ENCODE results near the gene C1orf174. TPM values are rescaled to one million over a fixed set of nuclear protein-coding genes. Genes with fewer than 3 reads are reported as not detected.

Gene C1orf174
- total RNA-seq, 1 experiment from 2014 or later: 70.9 TPM

- no peaks in the 10 kb centered on the region for H3K36me3 ChIP-seq (ENCODE audit: low read depth, low read length)
- peaks cover 2% of the 10 kb centered on the region for H3K79me2 ChIP-seq (ENCODE audit: low read length)
- H4K20me1 ChIP-seq (ENCODE audit: low read length): no peaks in the 10 kb centered on the region
- H3K4me2 ChIP-seq (ENCODE audit: low read length): no peak overlapping the region
- no peak overlapping the region for H3K4me3 ChIP-seq (ENCODE audit: low read length)
- TF ChIP-seq CTCF (conservative IDR thresholded peaks at IDR 0.05; ENCODE audit: low read depth, low read length) (no peak), EZH2phosphoT487 (IDR thresholded peaks at IDR 0.05; ENCODE audit: borderline replicate concordance, low read length) (no peak), EZH2 (IDR thresholded peaks at IDR 0.05; ENCODE audit: low read length, unreplicated experiment) (no peak)
- no peaks in the 10 kb centered on the region for H3K9me2 ChIP-seq (replicated peaks; ENCODE audit: low read length)
- no TSS peak for BruUV-seq (replicated peaks)
- H3F3A ChIP-seq (ENCODE audit: low read length, unreplicated experiment): no peaks in the 10 kb centered on the region
- ChIA-PET POLR2A (ENCODE audit: unreplicated experiment) (no interaction called here), CTCF (interaction anchor here (0.7 kb wide), 1 partner anchor 1099 kb away, joined by 5 read pairs; no protein-coding TSS in a partner anchor)
- no peak overlapping the region for H2AFZ ChIP-seq (ENCODE audit: low read length)
- H3K27ac ChIP-seq (ENCODE audit: low read length): no peak overlapping the region
- no peaks in the 10 kb centered on the region for H3K4me1 ChIP-seq (ENCODE audit: insufficient read depth, low read length)
- H3K27me3 ChIP-seq (ENCODE audit: low read length): peaks cover 2% of the 10 kb centered on the region; the same call in 1 of the 2 replicates
- DNase-seq: no peak
- H3K9me3 ChIP-seq (ENCODE audit: low read length): no peaks in the 10 kb centered on the region
- intact Hi-C loops (cut with micrococcal nuclease): loop anchor here (10.0 kb wide), 1 partner anchor 750 kb away; the partner anchor contains the start of gene AJAP1
- no peak overlapping the region for H3K9ac ChIP-seq (ENCODE audit: low read length)
- ATAC-seq: no peak
Observed at GRCh38 chr1:3904843-3905185, 4.7 kb upstream of the C1orf174 start.

GRCh38 chr1:3904006-3904842 is 4.2 kb upstream of the C1orf174 start:
- CTCF ChIA-PET: interaction anchor here (0.7 kb wide), 1 partner anchor 1099 kb away, joined by 5 read pairs; no protein-coding TSS in a partner anchor

More at GRCh38 chr1:3904006-3904842, 4.2 kb upstream of the C1orf174 start:
- no TSS peak for BruUV-seq (replicated peaks)
- POLR2A ChIA-PET (ENCODE audit: unreplicated experiment): no interaction called here
- Histone ChIP-seq H3K4me1 (ENCODE audit: insufficient read depth, low read length) (0 out of 2 replicates have a peak, but pooled peaks cover 1% of the 10 kb centered on the region), H2AFZ (ENCODE audit: low read length) (no peak overlapping the region), H3K27me3 (ENCODE audit: low read length) (no peaks in the 10 kb centered on the region), H3K36me3 (ENCODE audit: low read depth, low read length) (no peaks in the 10 kb centered on the region), H3K9me2 (replicated peaks; ENCODE audit: low read length) (no peaks in the 10 kb centered on the region), H4K20me1 (ENCODE audit: low read length) (no peaks in the 10 kb centered on the region), H3K79me2 (ENCODE audit: low read length) (peaks cover 8% of the 10 kb centered on the region), H3F3A (ENCODE audit: low read length, unreplicated experiment) (no peaks in the 10 kb centered on the region), H3K27ac (ENCODE audit: low read length) (no peak overlapping the region), H3K9ac (ENCODE audit: low read length) (no peak overlapping the region), H3K4me3 (ENCODE audit: low read length) (no peak overlapping the region), H3K9me3 (ENCODE audit: low read length) (no peaks in the 10 kb centered on the region), H3K4me2 (ENCODE audit: low read length) (no peak overlapping the region)
- no peak for ATAC-seq
- DNase-seq: no peak
- intact Hi-C loops (cut with micrococcal nuclease): loop anchor here (10.0 kb wide), 1 partner anchor 751 kb away; the partner anchor contains the start of gene AJAP1
- TF ChIP-seq EZH2 (IDR thresholded peaks at IDR 0.05; ENCODE audit: low read length, unreplicated experiment): no peak
- TF ChIP-seq EZH2phosphoT487 (IDR thresholded peaks at IDR 0.05; ENCODE audit: borderline replicate concordance, low read length): no peak
- no peak for TF ChIP-seq CTCF (conservative IDR thresholded peaks at IDR 0.05; ENCODE audit: low read depth, low read length)
